Measurements from ENCODE around the gene JMJD1C.

- no peak for TF ChIP-seq POLR2AphosphoS5 (IDR thresholded peaks at IDR 0.05; ENCODE audit: low read depth, low read length)
- no peak for TF ChIP-seq POLR2A (IDR thresholded peaks at IDR 0.05; ENCODE audit: low read depth, low read length)
- TF ChIP-seq TAF1 (IDR thresholded peaks at IDR 0.05; ENCODE audit: borderline replicate concordance, low read depth, low read length) = no peak
Measured at GRCh38 chr10:63441404-63441803, 24.4 kb downstream of the JMJD1C start.
